BLaER1 treated with 17β-estradiol and CSF1 and Interleukin-3, amounts not matched to agents 10 nM and 100 nM (cell line): ENCODE data around the gene NFILZ.

Experiments
- H3K27ac ChIP-seq, 11 experiments: shearing (Covaris generic); formaldehyde crosslinking; 2 replicates each; pipeline ENCODE4 v1.8.1; 2022
- H3K27me3 ChIP-seq, 11 experiments: shearing (Covaris generic); formaldehyde crosslinking; 2 replicates each; pipeline ENCODE4 v1.8.1; 2022
- H3K36me3 ChIP-seq, 11 experiments: shearing (Covaris generic); formaldehyde crosslinking; 2 replicates each; pipeline ENCODE4 v1.8.1; 2022
- H3K4me1 ChIP-seq, 10 experiments: shearing (Covaris generic); formaldehyde crosslinking; 2 replicates each; pipeline ENCODE4 v1.8.1; 2022
- H3K4me2 ChIP-seq, 11 experiments: shearing (Covaris generic); formaldehyde crosslinking; 2 replicates each; pipeline ENCODE4 v1.8.1; 2022
- H3K4me3 ChIP-seq, 10 experiments: shearing (Covaris generic); formaldehyde crosslinking; 2 replicates each; pipeline ENCODE4 v1.8.1; 2022
- H3K9ac ChIP-seq, 11 experiments: shearing (Covaris generic); formaldehyde crosslinking; 2 replicates each; pipeline ENCODE4 v1.8.1; 2022
- H3K9me3 ChIP-seq, 11 experiments: shearing (Covaris generic); formaldehyde crosslinking; replicated peaks in 1 of 11; 2 replicates each; pipeline ENCODE4 v1.8.1; 2022
- H4K20me1 ChIP-seq, 11 experiments: shearing (Covaris generic); formaldehyde crosslinking; 2 replicates each; pipeline ENCODE4 v1.8.1; 2022
- Cebpa-rat ChIP-seq, 11 experiments: shearing (Covaris generic); IDR thresholded peaks; 2 replicates each; pipeline ENCODE4 v1.8.1; 2022

The NFILZ gene

GRCh38 chr19:8593931-8594330, 36.5 kb upstream of the NFILZ start:
- Histone ChIP-seq H4K20me1 (peaks cover 0 to 34% (median 11%) of the 10 kb centered on the region in 11 experiments; a peak in 12 of 22 replicates), H3K4me2 (0 out of 22 replicates have a peak overlapping the region, but pooled peaks of 1 of the 11 experiments have one; percentile 5), H3K4me3 (no peak overlapping the region), H3K9ac (no peak overlapping the region; a peak in 1 of 22 replicates), H3K27me3 (no peaks in the 10 kb centered on the region), H3K27ac (peak overlapping the region in 4 of 11 experiments; percentile 11 to 50 (median 40); a peak in 3 of 22 replicates), H3K4me1 (peaks cover 25 to 59% (median 51%) of the 10 kb centered on the region in 10 experiments), H3K36me3 (peaks cover 18 to 65% (median 39%) of the 10 kb centered on the region in 11 experiments; a peak in 20 of 22 replicates), H3K9me3 (peaks cover 10 to 38% (median 19%) of the 10 kb centered on the region in 11 experiments; a peak in 21 of 22 replicates)
- peak in 1 of 11 experiments; percentile 36; a peak in 1 of 22 replicates for TF ChIP-seq Cebpa-rat (IDR thresholded peaks at IDR 0.05)

- Histone ChIP-seq H3K27me3 (no peaks in the 10 kb centered on the region), H3K36me3 (peaks cover 22 to 69% (median 46%) of the 10 kb centered on the region in 11 experiments), H3K4me1 (peaks cover 27 to 60% (median 52%) of the 10 kb centered on the region in 10 experiments), H4K20me1 (peaks cover 0 to 34% (median 11%) of the 10 kb centered on the region in 11 experiments; a peak in 12 of 22 replicates), H3K4me3 (peak overlapping the region in 1 of 10 experiments; percentile 7; a peak in 1 of 20 replicates), H3K9ac (peak overlapping the region in 4 of 11 experiments; percentile 36 to 64 (median 52); a peak in 9 of 22 replicates), H3K9me3 (peaks cover 10 to 38% (median 19%) of the 10 kb centered on the region in 11 experiments; a peak in 21 of 22 replicates), H3K27ac (peak overlapping the region in 7 of 11 experiments; percentile 20 to 70 (median 54); a peak in 8 of 22 replicates), H3K4me2 (peak overlapping the region; percentile 45 to 83 (median 77))
- TF ChIP-seq Cebpa-rat (IDR thresholded peaks at IDR 0.05): no peak
These were observed 34.8 kb upstream of the NFILZ start for GRCh38 chr19:8595651-8596050.

- no peak for TF ChIP-seq Cebpa-rat (IDR thresholded peaks at IDR 0.05)
- H3K4me2 ChIP-seq: peak overlapping the region; percentile 45 to 83 (median 77)
- H3K27ac ChIP-seq: peak overlapping the region in 6 of 11 experiments; percentile 20 to 70 (median 56); a peak in 9 of 22 replicates
- peak overlapping the region in 1 of 10 experiments; percentile 7; a peak in 1 of 20 replicates for H3K4me3 ChIP-seq
- H3K9me3 ChIP-seq: peaks cover 10 to 38% (median 19%) of the 10 kb centered on the region in 11 experiments; a peak in 21 of 22 replicates
- peaks cover 0 to 34% (median 11%) of the 10 kb centered on the region in 11 experiments; a peak in 12 of 22 replicates for H4K20me1 ChIP-seq
- peaks cover 28 to 75% (median 51%) of the 10 kb centered on the region in 11 experiments for H3K36me3 ChIP-seq
- peaks cover 27 to 60% (median 50%) of the 10 kb centered on the region in 10 experiments for H3K4me1 ChIP-seq
- H3K9ac ChIP-seq: peak overlapping the region in 4 of 11 experiments; percentile 36 to 64 (median 52); a peak in 8 of 22 replicates
- H3K27me3 ChIP-seq: no peaks in the 10 kb centered on the region
These were observed 34.3 kb upstream of the NFILZ start for GRCh38 chr19:8596168-8596567.

- no peak overlapping the region for H3K9ac ChIP-seq
- H4K20me1 ChIP-seq: peaks cover 0 to 26% (median 6%) of the 10 kb centered on the region in 11 experiments; a peak in 10 of 22 replicates
- no peak for TF ChIP-seq Cebpa-rat (IDR thresholded peaks at IDR 0.05)
- H3K27me3 ChIP-seq: no peaks in the 10 kb centered on the region
- H3K4me2 ChIP-seq: no peak overlapping the region
- H3K27ac ChIP-seq: no peak overlapping the region
- peaks cover 7 to 16% (median 8%) of the 10 kb centered on the region in 11 experiments for H3K9me3 ChIP-seq
- H3K4me3 ChIP-seq: no peak overlapping the region
- H3K4me1 ChIP-seq: peaks cover 25 to 32% (median 28%) of the 10 kb centered on the region in 10 experiments
- H3K36me3 ChIP-seq: peaks cover 55 to 90% (median 72%) of the 10 kb centered on the region in 11 experiments
These were observed 30.4 kb upstream of the NFILZ start for GRCh38 chr19:8600064-8600463.

GRCh38 chr19:8600816-8601215, 29.6 kb upstream of the NFILZ start:
- H3K36me3 ChIP-seq: peaks cover 63 to 97% (median 77%) of the 10 kb centered on the region in 11 experiments
- no peak overlapping the region for H3K27ac ChIP-seq
- no peak overlapping the region for H3K4me2 ChIP-seq
- H4K20me1 ChIP-seq: peaks cover 0 to 25% (median 6%) of the 10 kb centered on the region in 11 experiments; a peak in 10 of 22 replicates
- peaks cover 13 to 22% (median 15%) of the 10 kb centered on the region in 11 experiments for H3K9me3 ChIP-seq
- H3K27me3 ChIP-seq: no peaks in the 10 kb centered on the region
- no peak for TF ChIP-seq Cebpa-rat (IDR thresholded peaks at IDR 0.05)
- H3K4me3 ChIP-seq: no peak overlapping the region
- no peak overlapping the region for H3K9ac ChIP-seq
- H3K4me1 ChIP-seq: peaks cover 18 to 25% (median 22%) of the 10 kb centered on the region in 10 experiments

GRCh38 chr19:8601796-8602195, 28.6 kb upstream of the NFILZ start:
- no peak overlapping the region for H3K27ac ChIP-seq
- no peak overlapping the region for H3K4me3 ChIP-seq
- H4K20me1 ChIP-seq: peaks cover 0 to 20% (median 0%) of the 10 kb centered on the region in 11 experiments; a peak in 6 of 22 replicates
- H3K4me1 ChIP-seq: peaks cover 8 to 16% (median 13%) of the 10 kb centered on the region in 10 experiments
- no peak overlapping the region for H3K4me2 ChIP-seq
- peaks cover 58 to 100% (median 85%) of the 10 kb centered on the region in 11 experiments for H3K36me3 ChIP-seq
- TF ChIP-seq Cebpa-rat (IDR thresholded peaks at IDR 0.05): no peak
- peaks cover 13 to 30% (median 23%) of the 10 kb centered on the region in 11 experiments for H3K9me3 ChIP-seq
- no peak overlapping the region for H3K9ac ChIP-seq
- no peaks in the 10 kb centered on the region for H3K27me3 ChIP-seq

- H3K4me1 ChIP-seq: peaks cover 13 to 29% (median 21%) of the 10 kb centered on the region in 10 experiments
- peaks cover 0 to 21% (median 5%) of the 10 kb centered on the region in 11 experiments; a peak in 7 of 22 replicates for H4K20me1 ChIP-seq
- no peak overlapping the region for H3K9ac ChIP-seq
- peaks cover 47 to 72% (median 64%) of the 10 kb centered on the region in 11 experiments for H3K36me3 ChIP-seq
- peaks cover 13 to 26% (median 23%) of the 10 kb centered on the region in 11 experiments for H3K9me3 ChIP-seq
- H3K4me2 ChIP-seq: no peak overlapping the region
- H3K27ac ChIP-seq: no peak overlapping the region
- H3K4me3 ChIP-seq: peak overlapping the region in 1 of 10 experiments; percentile 44; a peak in 2 of 20 replicates
- no peak for TF ChIP-seq Cebpa-rat (IDR thresholded peaks at IDR 0.05)
- H3K27me3 ChIP-seq: no peaks in the 10 kb centered on the region
These were observed 24.9 kb upstream of the NFILZ start for GRCh38 chr19:8605514-8605913.

- peaks cover 13 to 26% (median 23%) of the 10 kb centered on the region in 11 experiments for H3K9me3 ChIP-seq
- H3K27me3 ChIP-seq: no peaks in the 10 kb centered on the region
- no peak overlapping the region for H3K9ac ChIP-seq
- no peak for TF ChIP-seq Cebpa-rat (IDR thresholded peaks at IDR 0.05)
- H3K36me3 ChIP-seq: peaks cover 31 to 54% (median 46%) of the 10 kb centered on the region in 11 experiments
- peaks cover 19 to 40% (median 32%) of the 10 kb centered on the region in 10 experiments for H3K4me1 ChIP-seq
- no peak overlapping the region for H3K4me3 ChIP-seq
- no peak overlapping the region for H3K27ac ChIP-seq
- H3K4me2 ChIP-seq: peak overlapping the region in 4 of 11 experiments; percentile 39 to 97 (median 95); a peak in 5 of 22 replicates
- peaks cover 0 to 21% (median 5%) of the 10 kb centered on the region in 11 experiments; a peak in 7 of 22 replicates for H4K20me1 ChIP-seq
These were observed 23.0 kb upstream of the NFILZ start for GRCh38 chr19:8607386-8607785.

GRCh38 chr19:8608941-8609278, 21.5 kb upstream of the NFILZ start:
- no peak for TF ChIP-seq Cebpa-rat (IDR thresholded peaks at IDR 0.05)

More at GRCh38 chr19:8608941-8609278, 21.5 kb upstream of the NFILZ start:
- Histone ChIP-seq H3K27ac (peak overlapping the region; percentile 85 to 93 (median 90); a peak in 21 of 22 replicates), H3K9ac (peak overlapping the region; percentile 84 to 93 (median 90)), H3K4me3 (peak overlapping the region; percentile 70 to 90 (median 78)), H3K4me2 (peak overlapping the region; percentile 90 to 97 (median 95)), H3K36me3 (peaks cover 16 to 39% (median 31%) of the 10 kb centered on the region in 11 experiments), H4K20me1 (peaks cover 0 to 21% (median 5%) of the 10 kb centered on the region in 11 experiments; a peak in 7 of 22 replicates), H3K4me1 (peaks cover 27 to 51% (median 43%) of the 10 kb centered on the region in 10 experiments), H3K9me3 (peaks cover 13 to 26% (median 23%) of the 10 kb centered on the region in 11 experiments), H3K27me3 (no peaks in the 10 kb centered on the region)
